ENCODE measurements around the gene ITIH4.

GRCh38 chr3:52771702-52772101 lies 58.8 kb downstream of the ITIH4 start:
- TF ChIP-seq BCL6B (tag by site-specific recombination; IDR thresholded peaks at IDR 0.05): no peak
- no peak for TF ChIP-seq ZNF792 (tag by site-specific recombination; IDR thresholded peaks at IDR 0.05)
- no peak for TF ChIP-seq CTCF (tag by site-specific recombination; IDR thresholded peaks at IDR 0.05)
- no peak for TF ChIP-seq SALL2 (tag by site-specific recombination; IDR thresholded peaks at IDR 0.05; ENCODE audit: borderline replicate concordance)
- no peak for TF ChIP-seq KLF16 (tag by site-specific recombination; IDR thresholded peaks at IDR 0.05)
- TF ChIP-seq ZNF518A (tag by site-specific recombination; conservative IDR thresholded peaks at IDR 0.05; ENCODE audit: low read depth): no peak
- TF ChIP-seq ZEB2 (tag by site-specific recombination; IDR thresholded peaks at IDR 0.05): no peak
- TF ChIP-seq HOXA7 (CRISPR knock-in tag; IDR thresholded peaks at IDR 0.05; ENCODE audit: borderline replicate concordance): no peak
- TF ChIP-seq ZNF664 (tag by site-specific recombination; IDR thresholded peaks at IDR 0.05): no peak
- no peak for TF ChIP-seq ZNF830 (tag by site-specific recombination; IDR thresholded peaks at IDR 0.05; ENCODE audit: low read depth)

All from HEK293 (cell line).